Adrenal gland (tissue), 12 donors: Measurements from ENCODE around the gene CMYA5. TPM values are rescaled to one million over a fixed set of nuclear protein-coding genes. Genes with fewer than 3 reads are reported as not detected.

ENCODE experiments used
- DNase-seq, 7 donors: peaks; one replicate each; pipeline ENCODE4 v3.0.0-alpha.2; 2019 to 2020
- H3K27ac ChIP-seq, 5 donors: fragments of 200-600 bp; sonication (generic) in 4 of 5; 1 replicate in 3 of 5; 2 replicates in 2 of 5; pipeline versions ENCODE4 v1.5.1 to v1.8.0; 2016 to 2020; ENCODE audit warnings: mild to moderate bottlenecking in 1 of 5
- H3K27me3 ChIP-seq: fragments of 200-600 bp; 2 replicates; pipeline ENCODE4 v1.8.0; 2021
- H3K36me3 ChIP-seq, 2 donors: fragments of 200-600 bp; replicated peaks in 1 of 2; 1 replicate in 1 of 2; 2 replicates in 1 of 2; pipeline versions ENCODE4 v1.5.1 to v1.8.0; 2018 to 2022
- H3K4me1 ChIP-seq, 2 donors: fragments of 200-600 bp; replicated peaks in 1 of 2; 1 replicate in 1 of 2; 2 replicates in 1 of 2; pipeline versions ENCODE4 v1.5.1 to v1.8.0; 2018 to 2021
- H3K4me3 ChIP-seq, 4 donors: fragments of 200-600 bp; sonication (generic) in 3 of 4; one replicate each; pipeline ENCODE4 v1.5.1; 2016 to 2018
- H3K9me3 ChIP-seq, 3 donors: fragments of 200-600 bp; sonication (generic) in 1 of 3; replicated peaks in 1 of 3; 1 replicate in 2 of 3; 2 replicates in 1 of 3; pipeline versions ENCODE4 v1.5.1 to v1.8.0; 2016 to 2021
- POLR2A ChIP-seq, 2 donors: fragments of 450-650 bp; IDR thresholded peaks; one replicate each; pipeline ENCODE4 v1.6.1; 2017; ENCODE audit warnings: antibody characterized with exemption in 2 of 2, mild to moderate bottlenecking in 2 of 2, moderate library complexity in 1 of 2
- WGBS, 4 donors: extraction: QIAGEN DNeasy Blood & Tissue Kit in 2 of 4; methylation state at CpG; one replicate each; pipeline versions ENCODE4 v1.1.5 to v1.1.7; 2013 to 2017; 5-methylcytosine and 5-hydroxymethylcytosine counted together
- intact Hi-C, 2 donors: fragments of 100-400 bp; cut with DNase I; formaldehyde crosslinking; loops; one replicate each; pipeline versions ENCODE4 v1.14.1 to v1.15.0; 2022 to 2023
- polyA plus RNA-seq, 3 donors: library from polyadenylated mRNA; stranded (reverse); fragments of 200-250 nt in 2 of 3; fragments of 350-450 nt in 1 of 3; fragmentation: Illumina TruSeq in 1 of 3; extraction: RNeasy Lipid Tissue Mini Kit (QIAGEN cat#74804) in 1 of 3; gene quantifications; one replicate each; pipeline ENCODE4 v1.2.3, GENCODE V29; 2013 to 2014
- total RNA-seq, 9 donors: library from RNA; depleted of rRNA in 4 of 9; stranded (reverse); fragments of >200 nt in 4 of 9; fragments of 120-200 nt in 1 of 9; fragmentation: NEBNext Ultra II Directional in 1 of 9; extraction: Animal tissue kit (Norgen Biotek cat#: 25700) in 1 of 9; gene quantifications; one replicate each; pipeline versions ENCODE4 v1.1.0 to v1.2.4, GENCODE V29; 2013 to 2023
- TF ChIP-seq, protein P1 (sequence below), 6 experiments: fragments of 450-650 bp in 4 of 6; fragments of 200-600 bp in 2 of 6; sonication (generic) in 1 of 6; IDR thresholded peaks; 1 replicate in 5 of 6; 2 replicates in 1 of 6; pipeline versions ENCODE4 v1.5.1 to v1.8.0; 2016 to 2021; ENCODE audit warnings: antibody characterized with exemption in 6 of 6, mild to moderate bottlenecking in 2 of 6, moderate library complexity in 1 of 6
- donor health status: healthy with polysubstance abuse.
- donor health status: Bipolar disorder and iron deficiency.
- donor health status: DM: yes; HTN: yes; CAD: no.
- donor health status: DM: no; HTN: no; CAD: no.
- donor health status: DM: no; HTN: no; CAD: no.
- donor health status: DM: yes; HTN: yes; CAD: no.

Gene CMYA5
- total and polyA plus RNA-seq, 12 donors: 0.11 to 5.6 (median 0.40) TPM

DNA sequence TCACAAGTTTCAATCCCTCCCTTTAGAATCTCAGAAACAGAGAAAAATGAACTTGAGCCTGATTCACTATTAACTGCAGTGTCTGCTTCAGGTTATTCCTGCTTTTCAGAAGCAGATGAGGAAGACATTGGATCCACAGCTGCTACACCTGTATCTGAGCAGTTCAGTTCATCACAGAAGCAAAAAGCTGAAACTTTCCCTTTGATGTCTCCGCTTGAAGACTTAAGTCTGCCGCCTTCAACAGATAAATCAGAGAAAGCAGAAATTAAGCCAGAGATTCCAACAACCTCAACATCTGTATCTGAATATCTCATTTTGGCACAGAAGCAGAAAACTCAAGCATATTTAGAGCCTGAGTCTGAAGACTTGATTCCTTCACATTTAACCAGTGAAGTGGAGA lies 42.1 kb downstream of the CMYA5 start:
- H3K4me1 ChIP-seq: no peaks in the 10 kb centered on the region
- H3K4me3 ChIP-seq: no peak overlapping the region
- DNase-seq: no peak
- no peaks in the 10 kb centered on the region for H3K27me3 ChIP-seq
- H3K36me3 ChIP-seq: no peaks in the 10 kb centered on the region
- no peaks in the 10 kb centered on the region for H3K9me3 ChIP-seq
- H3K27ac ChIP-seq: no peak overlapping the region
- no peak for TF ChIP-seq POLR2A (IDR thresholded peaks at IDR 0.05)
- TF ChIP-seq, protein P1, sequence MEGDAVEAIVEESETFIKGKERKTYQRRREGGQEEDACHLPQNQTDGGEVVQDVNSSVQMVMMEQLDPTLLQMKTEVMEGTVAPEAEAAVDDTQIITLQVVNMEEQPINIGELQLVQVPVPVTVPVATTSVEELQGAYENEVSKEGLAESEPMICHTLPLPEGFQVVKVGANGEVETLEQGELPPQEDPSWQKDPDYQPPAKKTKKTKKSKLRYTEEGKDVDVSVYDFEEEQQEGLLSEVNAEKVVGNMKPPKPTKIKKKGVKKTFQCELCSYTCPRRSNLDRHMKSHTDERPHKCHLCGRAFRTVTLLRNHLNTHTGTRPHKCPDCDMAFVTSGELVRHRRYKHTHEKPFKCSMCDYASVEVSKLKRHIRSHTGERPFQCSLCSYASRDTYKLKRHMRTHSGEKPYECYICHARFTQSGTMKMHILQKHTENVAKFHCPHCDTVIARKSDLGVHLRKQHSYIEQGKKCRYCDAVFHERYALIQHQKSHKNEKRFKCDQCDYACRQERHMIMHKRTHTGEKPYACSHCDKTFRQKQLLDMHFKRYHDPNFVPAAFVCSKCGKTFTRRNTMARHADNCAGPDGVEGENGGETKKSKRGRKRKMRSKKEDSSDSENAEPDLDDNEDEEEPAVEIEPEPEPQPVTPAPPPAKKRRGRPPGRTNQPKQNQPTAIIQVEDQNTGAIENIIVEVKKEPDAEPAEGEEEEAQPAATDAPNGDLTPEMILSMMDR (IDR thresholded peaks at IDR 0.05): no peak
- intact Hi-C loops: no loop called here
- 90 to 92% (median 91%) methylated on average over 2 of the region's 2 CpGs for WGBS, 4 donors

DNA sequence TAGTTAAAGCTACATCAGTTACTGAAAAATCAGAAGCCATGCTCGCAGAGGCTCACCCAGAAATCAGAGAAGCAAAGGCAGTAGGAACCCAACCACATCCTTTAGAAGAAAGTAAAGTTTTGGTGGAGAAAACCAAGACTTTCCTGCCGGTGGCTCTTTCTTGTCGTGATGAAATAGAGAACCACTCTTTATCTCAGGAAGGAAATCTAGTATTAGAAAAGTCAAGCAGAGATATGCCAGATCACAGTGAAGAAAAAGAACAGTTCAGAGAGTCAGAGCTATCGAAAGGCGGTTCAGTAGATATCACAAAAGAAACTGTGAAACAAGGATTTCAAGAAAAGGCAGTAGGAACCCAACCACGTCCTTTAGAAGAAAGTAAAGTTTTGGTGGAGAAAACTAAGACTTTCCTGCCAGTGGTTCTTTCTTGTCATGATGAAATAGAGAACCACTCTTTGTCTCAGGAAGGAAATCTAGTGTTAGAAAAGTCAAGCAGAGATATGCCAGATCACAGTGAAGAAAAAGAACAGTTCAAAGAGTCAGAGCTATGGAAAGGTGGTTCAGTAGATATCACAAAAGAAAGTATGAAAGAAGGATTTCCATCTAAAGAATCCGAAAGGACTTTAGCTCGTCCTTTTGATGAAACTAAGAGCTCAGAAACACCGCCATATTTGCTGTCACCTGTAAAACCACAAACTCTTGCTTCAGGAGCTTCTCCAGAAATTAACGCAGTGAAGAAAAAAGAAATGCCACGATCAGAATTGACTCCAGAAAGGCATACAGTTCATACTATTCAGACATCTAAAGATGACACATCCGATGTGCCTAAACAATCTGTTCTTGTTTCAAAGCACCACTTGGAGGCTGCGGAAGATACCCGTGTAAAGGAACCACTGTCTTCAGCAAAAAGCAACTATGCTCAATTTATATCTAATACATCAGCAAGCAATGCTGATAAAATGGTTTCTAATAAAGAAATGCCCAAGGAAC lies 47.2 kb downstream of the CMYA5 start:
- H3K4me1 ChIP-seq: no peaks in the 10 kb centered on the region
- intact Hi-C loops: no loop called here
- H3K36me3 ChIP-seq: no peaks in the 10 kb centered on the region

DNA sequence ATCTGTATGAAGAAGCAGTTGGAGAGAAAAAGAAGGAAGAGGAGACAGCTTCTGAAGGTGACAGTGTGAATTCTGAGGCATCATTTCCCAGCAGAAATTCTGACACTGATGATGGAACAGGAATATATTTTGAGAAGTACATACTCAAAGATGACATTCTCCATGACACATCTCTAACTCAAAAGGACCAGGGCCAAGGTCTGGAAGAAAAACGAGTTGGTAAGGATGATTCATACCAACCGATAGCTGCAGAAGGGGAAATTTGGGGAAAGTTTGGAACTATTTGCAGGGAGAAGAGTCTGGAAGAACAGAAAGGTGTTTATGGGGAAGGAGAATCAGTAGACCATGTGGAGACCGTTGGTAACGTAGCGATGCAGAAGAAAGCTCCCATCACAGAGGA lies 48.7 kb downstream of the CMYA5 start:
- TF ChIP-seq, protein P1 (IDR thresholded peaks at IDR 0.05): no peak
- no peak for TF ChIP-seq POLR2A (IDR thresholded peaks at IDR 0.05)
- H3K4me3 ChIP-seq: no peak overlapping the region
- no peak overlapping the region for H3K27ac ChIP-seq
- no peak for DNase-seq
- no peaks in the 10 kb centered on the region for H3K27me3 ChIP-seq
- H3K4me1 ChIP-seq: no peaks in the 10 kb centered on the region
- no peaks in the 10 kb centered on the region for H3K9me3 ChIP-seq
- intact Hi-C loops: no loop called here
- WGBS, 4 donors: 69 to 81% (median 77%) methylated on average over 5 of the region's 5 CpGs
- H3K36me3 ChIP-seq: no peaks in the 10 kb centered on the region

More for the DNA sequence above, 47.2 kb downstream of the CMYA5 start:
- Histone ChIP-seq H3K27me3 (no peaks in the 10 kb centered on the region), H3K4me3 (no peak overlapping the region), H3K27ac (no peak overlapping the region), H3K9me3 (no peaks in the 10 kb centered on the region)
- WGBS, 4 donors: 73 to 77% (median 75%) methylated on average over 14 of the region's 14 CpGs
- TF ChIP-seq POLR2A (IDR thresholded peaks at IDR 0.05): no peak
- TF ChIP-seq, protein P1 (IDR thresholded peaks at IDR 0.05): no peak
- DNase-seq: no peak

DNA sequence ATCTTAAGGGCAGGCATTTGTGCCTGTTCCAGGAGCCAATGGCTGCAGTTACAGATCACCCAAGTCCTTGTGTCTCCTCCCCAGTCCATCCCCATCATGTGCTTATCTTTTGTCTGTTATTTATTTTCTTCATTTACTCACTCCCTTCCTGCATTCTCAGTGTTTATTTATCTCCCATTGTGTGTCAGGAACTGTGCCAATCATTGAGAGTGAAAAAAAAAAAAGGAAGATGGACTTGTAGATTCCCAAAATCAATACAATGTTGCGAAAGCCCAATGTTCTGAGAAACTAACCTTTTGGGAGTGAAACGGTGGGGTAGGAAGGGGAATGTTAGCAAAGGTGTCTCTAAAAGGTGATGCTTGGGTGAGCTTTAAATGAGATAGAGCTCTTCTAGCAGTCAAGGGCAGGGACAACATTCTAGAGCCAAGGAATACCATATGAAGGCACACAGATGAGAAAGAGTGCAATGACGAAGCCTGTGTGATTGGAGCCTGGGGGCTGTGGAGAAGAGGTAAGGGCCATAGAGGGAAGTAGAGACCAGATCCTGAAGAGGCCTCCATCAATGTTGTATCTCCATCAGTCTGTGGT lies 53.0 kb downstream of the CMYA5 start:
- Histone ChIP-seq H3K27ac (no peak overlapping the region), H3K36me3 (no peaks in the 10 kb centered on the region), H3K9me3 (no peaks in the 10 kb centered on the region), H3K4me3 (no peak overlapping the region), H3K4me1 (no peaks in the 10 kb centered on the region), H3K27me3 (no peaks in the 10 kb centered on the region)
- no peak for TF ChIP-seq POLR2A (IDR thresholded peaks at IDR 0.05)
- TF ChIP-seq, protein P1 (IDR thresholded peaks at IDR 0.05): no peak
- DNase-seq: no peak
- 74 to 85% (median 79%) methylated on average over 3 of the region's 3 CpGs for WGBS, 4 donors
- intact Hi-C loops: no loop called here
